Erythroblast (primary cell): Measurements from ENCODE around the gene FMNL3.

ENCODE experiments used
- GATA1 ChIP-seq: IDR thresholded peaks from 2 replicates; pipeline ENCODE4 v1.6.1; 2011; ENCODE audit warnings: low read depth, mild to moderate bottlenecking, control low read depth, low read length, moderate library complexity
- POLR2A ChIP-seq: IDR thresholded peaks from 2 replicates; pipeline ENCODE4 v1.6.1; 2011; ENCODE audit warnings: mild to moderate bottlenecking, low read length

GRCh38 chr12:49635656-49636055 lies 71.5 kb downstream of the FMNL3 start:
- TF ChIP-seq POLR2A (no peak), GATA1 (no peak)
